ENCODE results near the gene TMEM256. TPM values are rescaled to one million over a fixed set of nuclear protein-coding genes. Genes with fewer than 3 reads are reported as not detected.

Gene TMEM256
- polyA plus RNA-seq, 3 donors: 83.2 to 104 (median 93.7) TPM

- peak; percentile 84 for DNase-seq
These were observed 32.9 kb upstream of the TMEM256 start for GRCh38 chr17:7436556-7437368.

- DNase-seq: no peak
These were observed 32.0 kb upstream of the TMEM256 start for GRCh38 chr17:7435676-7436555.

- no peak for DNase-seq
These were observed 28.4 kb upstream of the TMEM256 start for GRCh38 chr17:7432296-7432695.

GRCh38 chr17:7431231-7431630 is 27.3 kb upstream of the TMEM256 start:
- no peak for DNase-seq

GRCh38 chr17:7429722-7430121 is 25.8 kb upstream of the TMEM256 start:
- DNase-seq: no peak

GRCh38 chr17:7428557-7428956 is 24.7 kb upstream of the TMEM256 start, which contains the start of gene SPEM3:
Gene SPEM3, plus strand, starts transcription at chr17:7428857. Its CDS starts 46 bp downstream, at chr17:7428903.
- DNase-seq: no peak

GRCh38 chr17:7427549-7427948 is 23.7 kb upstream of the TMEM256 start:
- no peak for DNase-seq

GRCh38 chr17:7426896-7427489 is 23.1 kb upstream of the TMEM256 start:
- no peak for DNase-seq

GRCh38 chr17:7426203-7426863 is 22.4 kb upstream of the TMEM256 start:
- DNase-seq: no peak

- DNase-seq: no peak
These were observed 21.9 kb upstream of the TMEM256 start for GRCh38 chr17:7425756-7426155.

- no peak for DNase-seq
These were observed 21.4 kb upstream of the TMEM256 start, which contains the start of gene SPEM2 for GRCh38 chr17:7425316-7425715. Gene SPEM2, plus strand, starts transcription at chr17:7425616. Its CDS starts 73 bp downstream, at chr17:7425689.

GRCh38 chr17:7423679-7424078 is 19.8 kb upstream of the TMEM256 start:
- DNase-seq: no peak

GRCh38 chr17:7421186-7421585 is 17.3 kb upstream of the TMEM256 start:
- DNase-seq: no peak

- DNase-seq: peak; percentile 74
These were observed 16.1 kb upstream of the TMEM256 start, which contains the start of gene SPEM1 for GRCh38 chr17:7419819-7420610. Gene SPEM1, plus strand, starts transcription at chr17:7420324. Its CDS starts 61 bp downstream, at chr17:7420385.

GRCh38 chr17:7418472-7419152 is 14.7 kb upstream of the TMEM256 start:
- DNase-seq: no peak

GRCh38 chr17:7417056-7417655 is 13.3 kb upstream of the TMEM256 start:
- DNase-seq: no peak

- DNase-seq: no peak
These were observed 12.4 kb upstream of the TMEM256 start for GRCh38 chr17:7416323-7416722.

GRCh38 chr17:7415784-7416183 is 11.9 kb upstream of the TMEM256 start:
- no peak for DNase-seq

GRCh38 chr17:7414837-7415236 is 10.9 kb upstream of the TMEM256 start:
- DNase-seq: no peak
